Stimulated activated CD8-positive, alpha-beta memory T cell treated with anti-CD3 and anti-CD28 coated beads, Interleukin-4, amount 100 ng/mL, for 1 hour (primary cell): ENCODE measurements around the gene CSF1R.

Source experiments
- DNase-seq, 2 donors: peaks; one replicate each; pipeline ENCODE4 v3.0.0-alpha.2; 2020; ENCODE audit warnings: low read depth in 2 of 2, low spot score in 1 of 2

Gene CSF1R

GRCh38 chr5:150026682-150027172, 59.6 kb downstream of the CSF1R start:
- DNase-seq, result no peak

- no peak for DNase-seq
Measured at GRCh38 chr5:150024346-150024984, 61.9 kb downstream of the CSF1R start.

- DNase-seq, result no peak
Measured at GRCh38 chr5:150023136-150023535, 63.2 kb downstream of the CSF1R start.

- DNase-seq, result no peak
Measured at GRCh38 chr5:150022681-150023080, 63.7 kb downstream of the CSF1R start.

- no peak for DNase-seq
Measured at GRCh38 chr5:150022158-150022531, 64.2 kb downstream of the CSF1R start.

- no peak for DNase-seq
Measured at GRCh38 chr5:150021491-150022157, 64.7 kb downstream of the CSF1R start.

GRCh38 chr5:150020249-150020648, 66.1 kb downstream of the CSF1R start:
- DNase-seq, result no peak

GRCh38 chr5:150017226-150018005, 68.9 kb downstream of the CSF1R start:
- DNase-seq, result no peak

GRCh38 chr5:150016537-150016936, 69.8 kb downstream of the CSF1R start:
- DNase-seq, result no peak

- DNase-seq, result no peak
Measured at GRCh38 chr5:150015415-150015814, 70.9 kb downstream of the CSF1R start.

GRCh38 chr5:150014456-150014855, 71.9 kb downstream of the CSF1R start:
- DNase-seq, result no peak

GRCh38 chr5:150013931-150014330, 72.4 kb downstream of the CSF1R start:
- DNase-seq, result no peak

- DNase-seq, result no peak
Measured at GRCh38 chr5:150009671-150010387, 76.5 kb downstream of the CSF1R start.

- no peak for DNase-seq
Measured at GRCh38 chr5:150007050-150007449, 79.3 kb downstream of the CSF1R start.

- no peak for DNase-seq
Measured at GRCh38 chr5:150006318-150006717, 80.0 kb downstream of the CSF1R start.
